ENCODE results near the gene INF2.

Gene INF2

DNA sequence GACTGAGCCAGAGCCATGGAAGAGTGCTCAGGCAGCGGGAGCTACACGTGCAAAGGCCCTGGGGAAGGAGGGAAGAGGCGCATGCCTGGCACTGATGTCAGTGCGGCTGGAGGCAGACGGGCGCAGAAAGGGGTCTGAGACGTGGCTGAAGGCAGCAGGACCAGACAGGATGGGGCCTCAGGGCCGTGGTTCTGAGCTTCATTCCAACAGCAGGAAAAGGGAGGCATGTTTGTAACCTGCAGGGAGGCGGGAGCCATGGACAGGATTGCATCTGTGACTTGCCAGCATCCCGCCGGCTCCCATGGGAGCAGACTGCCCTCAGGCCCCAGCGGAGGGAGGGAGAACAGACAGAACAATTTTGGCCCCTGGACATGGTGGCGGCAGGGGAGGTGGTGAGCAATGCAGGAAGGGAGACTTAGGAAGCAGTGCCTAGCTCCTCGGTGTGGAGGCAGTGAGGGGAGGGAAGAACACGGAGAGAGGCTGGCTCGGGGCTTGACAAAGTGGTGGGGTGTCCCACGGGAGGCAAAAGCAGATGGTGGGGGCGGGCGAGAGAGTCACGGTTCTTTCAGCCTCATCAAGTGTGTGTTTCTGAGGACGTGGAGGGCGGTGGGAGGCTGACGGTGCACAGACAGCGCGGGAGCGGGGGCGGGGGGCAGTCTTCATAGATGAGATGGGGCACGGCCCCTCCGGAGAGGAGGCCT is 33.3 kb upstream of the INF2 start:
- Histone ChIP-seq H3K23ac (ENCODE audit: low read length) (no peak overlapping the region), H3K4me1 (ENCODE audit: control insufficient read depth in 1 of 2, insufficient read depth in 2 of 2, low read length in 2 of 2) (no peaks in the 10 kb centered on the region), H4K8ac (ENCODE audit: low read depth, low read length) (no peak overlapping the region), H3K27me3 (ENCODE audit: insufficient read depth, low read length) (no peaks in the 10 kb centered on the region), H3K14ac (ENCODE audit: low read length) (no peak overlapping the region), H3K4ac (ENCODE audit: low read depth, low read length) (no peak overlapping the region), H2AK5ac (ENCODE audit: low read length) (no peak overlapping the region), H3K18ac (ENCODE audit: low read length) (no peak overlapping the region), H2AFZ (ENCODE audit: insufficient read depth, low read length, poor library complexity) (no peak overlapping the region), H3K9me3 (ENCODE audit: insufficient read depth, low read depth, low read length) (peaks cover 23% of the 10 kb centered on the region), H3K9ac (ENCODE audit: low read length) (no peak overlapping the region), H4K91ac (ENCODE audit: low read depth, low read length) (no peak overlapping the region), H3K27ac (ENCODE audit: low read depth, low read length) (no peak overlapping the region), H3K79me1 (ENCODE audit: low read length) (no peaks in the 10 kb centered on the region), H2BK12ac (ENCODE audit: low read length) (no peak overlapping the region), H2BK5ac (ENCODE audit: low read depth, low read length, poor library complexity) (no peak overlapping the region), H2BK120ac (ENCODE audit: insufficient read depth, low read length, poor library complexity) (no peak overlapping the region), H4K12ac (ENCODE audit: low read depth, low read length) (no peak overlapping the region), H3K4me3 (ENCODE audit: low read depth, low read length) (no peak overlapping the region), H3K4me2 (ENCODE audit: low read length) (no peak overlapping the region), H3K79me2 (ENCODE audit: control insufficient read depth, insufficient read depth, low read length, poor library complexity) (no peaks in the 10 kb centered on the region), H3K36me3 (ENCODE audit: control insufficient read depth in 1 of 2, insufficient read depth in 2 of 2, low read length in 2 of 2) (no peaks in the 10 kb centered on the region)
- no CpG with 5 or more reads among the region's 29 CpGs for WGBS (ENCODE audit: extremely low coverage, insufficient coverage, insufficient read length)
- peak; percentile 97 to 98 for DNase-seq

DNA sequence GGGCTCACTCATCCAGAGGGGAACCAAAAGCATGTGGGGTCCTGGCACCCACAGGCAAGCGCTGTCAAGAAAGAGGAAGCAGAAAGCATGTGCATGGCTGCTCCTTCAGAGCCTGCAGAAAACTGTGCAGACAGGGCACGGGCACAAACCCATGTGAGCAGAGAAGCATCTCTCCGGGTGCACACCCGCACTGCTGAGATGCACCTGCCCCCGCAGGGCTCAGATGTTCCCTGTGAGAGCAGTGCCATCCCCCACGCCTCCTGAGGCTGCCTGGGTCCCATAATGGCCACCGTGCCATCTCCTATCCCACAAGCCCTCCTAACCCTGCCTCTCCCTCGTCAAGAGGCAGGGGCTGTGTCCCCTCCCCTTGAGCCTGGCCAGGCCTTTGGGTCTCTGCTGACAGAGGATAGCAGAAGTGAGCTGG is 32.3 kb upstream of the INF2 start:
- Histone ChIP-seq H4K8ac (ENCODE audit: low read depth, low read length) (no peak overlapping the region), H3K9ac (ENCODE audit: low read length) (no peak overlapping the region), H3K27me3 (ENCODE audit: insufficient read depth, low read length) (no peaks in the 10 kb centered on the region), H3K18ac (ENCODE audit: low read length) (no peak overlapping the region), H3K27ac (ENCODE audit: low read depth, low read length) (no peak overlapping the region), H3K79me2 (ENCODE audit: control insufficient read depth, insufficient read depth, low read length, poor library complexity) (no peaks in the 10 kb centered on the region), H2BK12ac (ENCODE audit: low read length) (peak overlapping the region; percentile 6), H3K36me3 (ENCODE audit: control insufficient read depth in 1 of 2, insufficient read depth in 2 of 2, low read length in 2 of 2) (no peaks in the 10 kb centered on the region), H4K12ac (ENCODE audit: low read depth, low read length) (no peak overlapping the region), H3K23ac (ENCODE audit: low read length) (no peak overlapping the region), H3K4ac (ENCODE audit: low read depth, low read length) (no peak overlapping the region), H3K4me2 (ENCODE audit: low read length) (no peak overlapping the region), H4K91ac (ENCODE audit: low read depth, low read length) (no peak overlapping the region), H3K4me3 (ENCODE audit: low read depth, low read length) (no peak overlapping the region), H3K4me1 (ENCODE audit: control insufficient read depth in 1 of 2, insufficient read depth in 2 of 2, low read length in 2 of 2) (no peaks in the 10 kb centered on the region), H2BK5ac (ENCODE audit: low read depth, low read length, poor library complexity) (no peak overlapping the region), H3K79me1 (ENCODE audit: low read length) (no peaks in the 10 kb centered on the region), H2BK120ac (ENCODE audit: insufficient read depth, low read length, poor library complexity) (no peak overlapping the region), H3K9me3 (ENCODE audit: insufficient read depth, low read depth, low read length) (peaks cover 20% of the 10 kb centered on the region), H3K14ac (ENCODE audit: low read length) (no peak overlapping the region), H2AFZ (ENCODE audit: insufficient read depth, low read length, poor library complexity) (no peak overlapping the region), H2AK5ac (ENCODE audit: low read length) (peak overlapping the region; percentile 75)
- WGBS (ENCODE audit: extremely low coverage, insufficient coverage, insufficient read length), result no CpG with 5 or more reads among the region's 8 CpGs
- peak in 1 of 2 donors; percentile 10 for DNase-seq

DNA sequence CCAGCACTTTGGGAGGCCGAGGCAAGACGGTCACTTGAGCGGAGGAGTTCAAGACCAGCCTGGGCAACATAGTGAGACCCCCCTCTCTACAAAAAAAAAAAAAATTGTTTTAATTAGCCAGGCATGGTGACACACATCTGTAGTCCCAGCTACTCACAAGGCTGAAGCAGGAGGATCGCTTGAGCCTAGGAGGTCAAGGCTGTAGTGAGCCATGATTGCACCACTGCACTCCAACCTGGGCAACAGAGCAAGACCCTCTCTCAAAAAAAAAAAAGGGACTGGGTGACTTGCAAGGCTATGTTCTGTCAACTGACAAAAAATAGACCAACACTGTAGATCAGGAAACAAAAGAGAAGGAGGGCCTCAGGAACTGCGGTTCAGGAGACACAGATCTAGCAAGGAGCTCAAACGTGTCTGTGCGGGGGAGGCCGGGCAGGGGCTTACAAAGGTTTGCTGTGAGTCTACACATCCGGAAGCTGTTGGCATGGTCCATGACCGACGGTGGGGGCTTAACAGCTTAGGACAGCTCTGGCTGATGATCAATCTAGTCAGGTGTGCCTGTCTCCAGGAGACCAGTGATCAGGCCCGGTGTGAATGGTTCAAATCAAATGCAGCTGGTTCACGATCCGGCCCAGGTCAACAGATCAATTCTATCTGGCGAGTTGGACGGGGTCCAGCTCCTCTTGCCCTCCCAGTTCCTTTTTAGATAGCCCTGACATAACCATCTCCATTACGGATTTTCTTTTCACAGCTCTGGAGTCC is 31.7 kb upstream of the INF2 start:
- H4K8ac ChIP-seq (ENCODE audit: low read depth, low read length), result no peak overlapping the region
- no peak overlapping the region for H2AFZ ChIP-seq (ENCODE audit: insufficient read depth, low read length, poor library complexity)
- no peak overlapping the region for H4K91ac ChIP-seq (ENCODE audit: low read depth, low read length)
- no peaks in the 10 kb centered on the region for H3K36me3 ChIP-seq (ENCODE audit: control insufficient read depth in 1 of 2, insufficient read depth in 2 of 2, low read length in 2 of 2)
- WGBS (ENCODE audit: extremely low coverage, insufficient coverage, insufficient read length), result no CpG with 5 or more reads among the region's 17 CpGs
- peaks cover 18% of the 10 kb centered on the region for H3K9me3 ChIP-seq (ENCODE audit: insufficient read depth, low read depth, low read length)
- H3K79me2 ChIP-seq (ENCODE audit: control insufficient read depth, insufficient read depth, low read length, poor library complexity), result no peaks in the 10 kb centered on the region
- H3K27ac ChIP-seq (ENCODE audit: low read depth, low read length), result no peak overlapping the region
- no peaks in the 10 kb centered on the region for H3K79me1 ChIP-seq (ENCODE audit: low read length)
- no peak overlapping the region for H4K12ac ChIP-seq (ENCODE audit: low read depth, low read length)
- no peaks in the 10 kb centered on the region for H3K4me1 ChIP-seq (ENCODE audit: control insufficient read depth in 1 of 2, insufficient read depth in 2 of 2, low read length in 2 of 2)
- no peaks in the 10 kb centered on the region for H3K27me3 ChIP-seq (ENCODE audit: insufficient read depth, low read length)
- H2AK5ac ChIP-seq (ENCODE audit: low read length), result no peak overlapping the region
- H2BK12ac ChIP-seq (ENCODE audit: low read length), result no peak overlapping the region
- H2BK5ac ChIP-seq (ENCODE audit: low read depth, low read length, poor library complexity), result no peak overlapping the region
- H3K4me3 ChIP-seq (ENCODE audit: low read depth, low read length), result no peak overlapping the region
- no peak overlapping the region for H3K9ac ChIP-seq (ENCODE audit: low read length)
- no peak for DNase-seq
- H2BK120ac ChIP-seq (ENCODE audit: insufficient read depth, low read length, poor library complexity), result no peak overlapping the region
- H3K18ac ChIP-seq (ENCODE audit: low read length), result no peak overlapping the region
- H3K14ac ChIP-seq (ENCODE audit: low read length), result no peak overlapping the region
- H3K23ac ChIP-seq (ENCODE audit: low read length), result no peak overlapping the region
- H3K4ac ChIP-seq (ENCODE audit: low read depth, low read length), result no peak overlapping the region
- H3K4me2 ChIP-seq (ENCODE audit: low read length), result no peak overlapping the region

DNA sequence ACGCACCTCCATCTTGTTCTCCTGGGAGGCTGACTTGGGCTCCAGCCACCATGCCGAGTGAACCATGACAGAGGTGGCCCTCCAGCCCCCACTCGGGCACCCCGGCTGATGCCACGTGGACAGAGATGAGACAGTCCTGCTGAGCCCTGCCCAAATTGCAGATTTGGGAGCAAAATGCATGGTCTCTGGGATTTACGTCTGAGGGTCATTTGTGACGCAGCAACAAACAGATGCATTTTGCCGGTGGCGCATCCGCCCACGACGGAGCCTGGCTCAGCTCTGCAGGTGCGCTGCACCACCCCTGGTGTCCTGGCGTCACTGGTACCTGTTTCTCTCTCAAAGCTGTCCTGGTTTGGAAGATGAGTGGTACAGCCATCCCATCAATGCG is 31.1 kb upstream of the INF2 start:
- no peak overlapping the region for H3K4me3 ChIP-seq (ENCODE audit: low read depth, low read length)
- H3K79me1 ChIP-seq (ENCODE audit: low read length), result no peaks in the 10 kb centered on the region
- no peak overlapping the region for H4K91ac ChIP-seq (ENCODE audit: low read depth, low read length)
- no peak overlapping the region for H3K18ac ChIP-seq (ENCODE audit: low read length)
- no peak overlapping the region for H3K9ac ChIP-seq (ENCODE audit: low read length)
- no peak overlapping the region for H4K12ac ChIP-seq (ENCODE audit: low read depth, low read length)
- H3K79me2 ChIP-seq (ENCODE audit: control insufficient read depth, insufficient read depth, low read length, poor library complexity), result no peaks in the 10 kb centered on the region
- H3K14ac ChIP-seq (ENCODE audit: low read length), result no peak overlapping the region
- H3K27me3 ChIP-seq (ENCODE audit: insufficient read depth, low read length), result no peaks in the 10 kb centered on the region
- DNase-seq, result no peak
- H2BK120ac ChIP-seq (ENCODE audit: insufficient read depth, low read length, poor library complexity), result no peak overlapping the region
- no peak overlapping the region for H2BK12ac ChIP-seq (ENCODE audit: low read length)
- H3K4me2 ChIP-seq (ENCODE audit: low read length), result no peak overlapping the region
- no peak overlapping the region for H3K4ac ChIP-seq (ENCODE audit: low read depth, low read length)
- peaks cover 14% of the 10 kb centered on the region for H3K9me3 ChIP-seq (ENCODE audit: insufficient read depth, low read depth, low read length)
- H3K23ac ChIP-seq (ENCODE audit: low read length), result no peak overlapping the region
- no peak overlapping the region for H3K27ac ChIP-seq (ENCODE audit: low read depth, low read length)
- WGBS (ENCODE audit: extremely low coverage, insufficient coverage, insufficient read length), result no CpG with 5 or more reads among the region's 15 CpGs
- no peak overlapping the region for H2AFZ ChIP-seq (ENCODE audit: insufficient read depth, low read length, poor library complexity)
- no peak overlapping the region for H2AK5ac ChIP-seq (ENCODE audit: low read length)
- H4K8ac ChIP-seq (ENCODE audit: low read depth, low read length), result no peak overlapping the region
- H3K4me1 ChIP-seq (ENCODE audit: control insufficient read depth in 1 of 2, insufficient read depth in 2 of 2, low read length in 2 of 2), result no peaks in the 10 kb centered on the region
- H3K36me3 ChIP-seq (ENCODE audit: control insufficient read depth in 1 of 2, insufficient read depth in 2 of 2, low read length in 2 of 2), result no peaks in the 10 kb centered on the region
- H2BK5ac ChIP-seq (ENCODE audit: low read depth, low read length, poor library complexity), result no peak overlapping the region
